Endothelial cell of hepatic sinusoid (primary cell): ENCODE data around the gene S100A13.
"Not testable (repeated sequence)": the region's sequence is repeated elsewhere in the genome, so short reads cannot be mapped to it uniquely, and the experiment has no call there.

Experiments used
- in situ Hi-C: cut with HindIII; loops from 2 replicates; pipeline ENCODE4 v1.10.0; 2017; ENCODE audit warnings: low sequenced_read_pairs

S100A13 gene

GRCh38 chr1:153626904-153627714 lies at the start of gene S100A13:
Gene S100A13 (minus strand): TSS chr1:153627505. CDS start chr1:153626472, 1,033 bp downstream.
- in situ Hi-C loops: no loop called here

GRCh38 chr1:153673511-153673910 lies 46.2 kb upstream of the S100A13 start:
- in situ Hi-C loops: no loop called here

GRCh38 chr1:153671628-153672353 lies 44.5 kb upstream of the S100A13 start:
- in situ Hi-C loops: not testable (repeated sequence)

- in situ Hi-C loops: no loop called here
These were observed 43.7 kb upstream of the S100A13 start, which contains the start of gene ILF2 for GRCh38 chr1:153670859-153671627. Gene ILF2 (minus strand): TSS chr1:153670993. CDS start chr1:153670922, 71 bp downstream.

GRCh38 chr1:153670257-153670858 lies 43.1 kb upstream of the S100A13 start:
- in situ Hi-C loops: no loop called here

GRCh38 chr1:153669606-153670005 lies 42.3 kb upstream of the S100A13 start:
- in situ Hi-C loops: no loop called here

GRCh38 chr1:153668672-153669071 lies 41.4 kb upstream of the S100A13 start:
- in situ Hi-C loops: not testable (repeated sequence)

- in situ Hi-C loops: no loop called here
These were observed 40.1 kb upstream of the S100A13 start for GRCh38 chr1:153667439-153667838.

GRCh38 chr1:153663211-153663610 lies 35.9 kb upstream of the S100A13 start:
- in situ Hi-C loops: no loop called here

GRCh38 chr1:153662269-153662668 lies 35.0 kb upstream of the S100A13 start:
- in situ Hi-C loops: no loop called here

GRCh38 chr1:153661111-153661708 lies 33.9 kb upstream of the S100A13 start:
- in situ Hi-C loops: no loop called here

GRCh38 chr1:153659656-153660055 lies 32.4 kb upstream of the S100A13 start:
- in situ Hi-C loops: no loop called here

- in situ Hi-C loops: no loop called here
These were observed 31.9 kb upstream of the S100A13 start for GRCh38 chr1:153659175-153659534.

- in situ Hi-C loops: no loop called here
These were observed 31.3 kb upstream of the S100A13 start, which contains the start of gene SNAPIN for GRCh38 chr1:153658400-153659174. Gene SNAPIN (plus strand): TSS chr1:153658703. CDS start chr1:153658744, 41 bp downstream.

- in situ Hi-C loops: no loop called here
These were observed 28.0 kb upstream of the S100A13 start for GRCh38 chr1:153655333-153655732.

- in situ Hi-C loops: no loop called here
These were observed 25.6 kb upstream of the S100A13 start for GRCh38 chr1:153652805-153653500.

GRCh38 chr1:153651771-153652170 lies 24.5 kb upstream of the S100A13 start:
- in situ Hi-C loops: no loop called here

GRCh38 chr1:153649863-153650235 lies 22.5 kb upstream of the S100A13 start:
- in situ Hi-C loops: no loop called here
